ENCODE data around the gene CDH16. TPM values are rescaled to one million over a fixed set of nuclear protein-coding genes. Genes with fewer than 3 reads are reported as not detected.

CDH16 gene
- total and polyA plus RNA-seq, 2 of the 13 experiments (the other 11 are each of a cell fraction or from before 2014, with no cell fraction given), result 2.7 to 3.9 TPM

DNA sequence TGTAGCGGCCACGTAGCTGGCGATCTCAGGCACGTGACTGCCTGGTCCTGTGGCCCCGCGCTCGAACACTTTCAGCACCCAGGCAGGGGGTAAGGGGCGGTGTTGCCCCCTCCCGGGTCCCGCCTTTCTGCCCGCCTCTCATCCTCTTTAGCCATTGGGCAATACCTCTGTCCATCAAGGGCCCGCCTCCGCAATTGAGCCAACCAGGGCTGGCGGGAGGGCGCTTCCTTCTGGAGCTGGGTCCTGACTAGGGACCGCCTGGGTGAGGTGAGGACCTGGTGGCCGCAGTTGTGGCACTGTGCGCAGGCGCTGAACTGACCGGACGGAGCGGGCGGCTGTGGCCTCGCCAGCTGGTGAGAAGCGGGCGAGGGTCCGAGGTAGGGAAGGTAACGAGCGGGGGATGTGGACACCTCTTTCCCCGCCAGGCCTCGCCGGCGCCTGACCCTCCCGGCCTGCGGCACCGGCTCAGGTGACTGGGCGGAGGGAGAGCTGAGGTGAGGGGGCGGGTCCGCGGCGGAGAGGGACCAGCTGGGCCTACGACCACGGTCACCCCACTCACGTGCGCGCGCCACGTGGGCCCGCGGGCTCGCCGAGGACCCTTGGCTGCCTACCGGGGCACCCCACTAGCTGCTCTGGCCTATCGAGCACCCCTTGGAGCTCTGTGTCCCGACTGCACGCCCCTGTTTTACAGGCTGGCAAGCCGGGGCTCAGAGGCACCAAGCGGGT, 38.2 kb downstream of the CDH16 start, which contains the start of gene PDP2 (continued):
- TF ChIP-seq, protein P1, sequence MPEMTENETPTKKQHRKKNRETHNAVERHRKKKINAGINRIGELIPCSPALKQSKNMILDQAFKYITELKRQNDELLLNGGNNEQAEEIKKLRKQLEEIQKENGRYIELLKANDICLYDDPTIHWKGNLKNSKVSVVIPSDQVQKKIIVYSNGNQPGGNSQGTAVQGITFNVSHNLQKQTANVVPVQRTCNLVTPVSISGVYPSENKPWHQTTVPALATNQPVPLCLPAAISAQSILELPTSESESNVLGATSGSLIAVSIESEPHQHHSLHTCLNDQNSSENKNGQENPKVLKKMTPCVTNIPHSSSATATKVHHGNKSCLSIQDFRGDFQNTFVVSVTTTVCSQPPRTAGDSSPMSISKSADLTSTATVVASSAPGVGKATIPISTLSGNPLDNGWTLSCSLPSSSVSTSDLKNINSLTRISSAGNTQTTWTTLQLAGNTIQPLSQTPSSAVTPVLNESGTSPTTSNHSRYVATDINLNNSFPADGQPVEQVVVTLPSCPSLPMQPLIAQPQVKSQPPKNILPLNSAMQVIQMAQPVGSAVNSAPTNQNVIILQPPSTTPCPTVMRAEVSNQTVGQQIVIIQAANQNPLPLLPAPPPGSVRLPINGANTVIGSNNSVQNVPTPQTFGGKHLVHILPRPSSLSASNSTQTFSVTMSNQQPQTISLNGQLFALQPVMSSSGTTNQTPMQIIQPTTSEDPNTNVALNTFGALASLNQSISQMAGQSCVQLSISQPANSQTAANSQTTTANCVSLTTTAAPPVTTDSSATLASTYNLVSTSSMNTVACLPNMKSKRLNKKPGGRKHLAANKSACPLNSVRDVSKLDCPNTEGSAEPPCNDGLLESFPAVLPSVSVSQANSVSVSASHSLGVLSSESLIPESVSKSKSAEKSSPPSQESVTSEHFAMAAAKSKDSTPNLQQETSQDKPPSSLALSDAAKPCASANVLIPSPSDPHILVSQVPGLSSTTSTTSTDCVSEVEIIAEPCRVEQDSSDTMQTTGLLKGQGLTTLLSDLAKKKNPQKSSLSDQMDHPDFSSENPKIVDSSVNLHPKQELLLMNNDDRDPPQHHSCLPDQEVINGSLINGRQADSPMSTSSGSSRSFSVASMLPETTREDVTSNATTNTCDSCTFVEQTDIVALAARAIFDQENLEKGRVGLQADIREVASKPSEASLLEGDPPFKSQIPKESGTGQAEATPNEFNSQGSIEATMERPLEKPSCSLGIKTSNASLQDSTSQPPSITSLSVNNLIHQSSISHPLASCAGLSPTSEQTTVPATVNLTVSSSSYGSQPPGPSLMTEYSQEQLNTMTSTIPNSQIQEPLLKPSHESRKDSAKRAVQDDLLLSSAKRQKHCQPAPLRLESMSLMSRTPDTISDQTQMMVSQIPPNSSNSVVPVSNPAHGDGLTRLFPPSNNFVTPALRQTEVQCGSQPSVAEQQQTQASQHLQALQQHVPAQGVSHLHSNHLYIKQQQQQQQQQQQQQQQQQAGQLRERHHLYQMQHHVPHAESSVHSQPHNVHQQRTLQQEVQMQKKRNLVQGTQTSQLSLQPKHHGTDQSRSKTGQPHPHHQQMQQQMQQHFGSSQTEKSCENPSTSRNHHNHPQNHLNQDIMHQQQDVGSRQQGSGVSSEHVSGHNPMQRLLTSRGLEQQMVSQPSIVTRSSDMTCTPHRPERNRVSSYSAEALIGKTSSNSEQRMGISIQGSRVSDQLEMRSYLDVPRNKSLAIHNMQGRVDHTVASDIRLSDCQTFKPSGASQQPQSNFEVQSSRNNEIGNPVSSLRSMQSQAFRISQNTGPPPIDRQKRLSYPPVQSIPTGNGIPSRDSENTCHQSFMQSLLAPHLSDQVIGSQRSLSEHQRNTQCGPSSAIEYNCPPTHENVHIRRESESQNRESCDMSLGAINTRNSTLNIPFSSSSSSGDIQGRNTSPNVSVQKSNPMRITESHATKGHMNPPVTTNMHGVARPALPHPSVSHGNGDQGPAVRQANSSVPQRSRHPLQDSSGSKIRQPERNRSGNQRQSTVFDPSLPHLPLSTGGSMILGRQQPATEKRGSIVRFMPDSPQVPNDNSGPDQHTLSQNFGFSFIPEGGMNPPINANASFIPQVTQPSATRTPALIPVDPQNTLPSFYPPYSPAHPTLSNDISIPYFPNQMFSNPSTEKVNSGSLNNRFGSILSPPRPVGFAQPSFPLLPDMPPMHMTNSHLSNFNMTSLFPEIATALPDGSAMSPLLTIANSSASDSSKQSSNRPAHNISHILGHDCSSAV (CRISPR knock-in tag; IDR thresholded peaks at IDR 0.05; ENCODE audit: borderline replicate concordance), result 0 out of 2 replicates have a peak, but pooled peaks have one; percentile 75
- TF ChIP-seq BCL6 (CRISPR knock-in tag; IDR thresholded peaks at IDR 0.05) (peak; percentile 48), KDM2A (CRISPR knock-in tag; IDR thresholded peaks at IDR 0.05; ENCODE audit: borderline replicate concordance, low read depth) (peak; percentile 73), HES4 (CRISPR knock-in tag; IDR thresholded peaks at IDR 0.05; ENCODE audit: borderline replicate concordance) (peak; percentile 96), ZSCAN29 (CRISPR knock-in tag; conservative IDR thresholded peaks at IDR 0.05) (peak; percentile 58; the same call in 1 of the 2 replicates), HNF4A (CRISPR knock-in tag; IDR thresholded peaks at IDR 0.05) (0 out of 2 replicates have a peak, but pooled peaks have one; percentile 30), SMC3 (IDR thresholded peaks at IDR 0.05; ENCODE audit: low read length) (no peak), CBX5 (CRISPR knock-in tag; IDR thresholded peaks at IDR 0.05; ENCODE audit: borderline replicate concordance) (no peak; the same call in 1 of the 2 replicates), ZNF556 (CRISPR knock-in tag; IDR thresholded peaks at IDR 0.05; ENCODE audit: borderline replicate concordance) (peak; percentile 46; the same call in 1 of the 2 replicates), HDAC2 (CRISPR knock-in tag; IDR thresholded peaks at IDR 0.05) (peak; percentile 82), ZNF674 (CRISPR knock-in tag; IDR thresholded peaks at IDR 0.05; ENCODE audit: low read depth) (no peak; the same call in 1 of the 2 replicates), HNF4G (IDR thresholded peaks at IDR 0.05; ENCODE audit: borderline replicate concordance, low read depth, low read length) (0 out of 2 replicates have a peak, but pooled peaks have one; percentile 24), HNF4G (CRISPR knock-in tag; IDR thresholded peaks at IDR 0.05; ENCODE audit: borderline replicate concordance, low read depth) (peak; percentile 74; the same call in 1 of the 2 replicates), ZNF224 (CRISPR knock-in tag; IDR thresholded peaks at IDR 0.05) (peak; percentile 95; the same call in 1 of the 2 replicates), ZNF883 (CRISPR knock-in tag; IDR thresholded peaks at IDR 0.05; ENCODE audit: not compliant biosample characterization) (peak; percentile 98)
- TF ChIP-seq, protein P2, sequence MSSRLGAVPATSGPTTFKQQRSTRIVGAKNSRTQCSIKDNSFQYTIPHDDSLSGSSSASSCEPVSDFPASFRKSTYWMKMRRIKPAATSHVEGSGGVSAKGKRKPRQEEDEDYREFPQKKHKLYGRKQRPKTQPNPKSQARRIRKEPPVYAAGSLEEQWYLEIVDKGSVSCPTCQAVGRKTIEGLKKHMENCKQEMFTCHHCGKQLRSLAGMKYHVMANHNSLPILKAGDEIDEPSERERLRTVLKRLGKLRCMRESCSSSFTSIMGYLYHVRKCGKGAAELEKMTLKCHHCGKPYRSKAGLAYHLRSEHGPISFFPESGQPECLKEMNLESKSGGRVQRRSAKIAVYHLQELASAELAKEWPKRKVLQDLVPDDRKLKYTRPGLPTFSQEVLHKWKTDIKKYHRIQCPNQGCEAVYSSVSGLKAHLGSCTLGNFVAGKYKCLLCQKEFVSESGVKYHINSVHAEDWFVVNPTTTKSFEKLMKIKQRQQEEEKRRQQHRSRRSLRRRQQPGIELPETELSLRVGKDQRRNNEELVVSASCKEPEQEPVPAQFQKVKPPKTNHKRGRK (CRISPR knock-in tag; IDR thresholded peaks at IDR 0.05), result peak; percentile 84; the same call in 1 of the 2 replicates
- TF ChIP-seq, protein P3, sequence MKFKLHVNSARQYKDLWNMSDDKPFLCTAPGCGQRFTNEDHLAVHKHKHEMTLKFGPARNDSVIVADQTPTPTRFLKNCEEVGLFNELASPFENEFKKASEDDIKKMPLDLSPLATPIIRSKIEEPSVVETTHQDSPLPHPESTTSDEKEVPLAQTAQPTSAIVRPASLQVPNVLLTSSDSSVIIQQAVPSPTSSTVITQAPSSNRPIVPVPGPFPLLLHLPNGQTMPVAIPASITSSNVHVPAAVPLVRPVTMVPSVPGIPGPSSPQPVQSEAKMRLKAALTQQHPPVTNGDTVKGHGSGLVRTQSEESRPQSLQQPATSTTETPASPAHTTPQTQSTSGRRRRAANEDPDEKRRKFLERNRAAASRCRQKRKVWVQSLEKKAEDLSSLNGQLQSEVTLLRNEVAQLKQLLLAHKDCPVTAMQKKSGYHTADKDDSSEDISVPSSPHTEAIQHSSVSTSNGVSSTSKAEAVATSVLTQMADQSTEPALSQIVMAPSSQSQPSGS (CRISPR knock-in tag; IDR thresholded peaks at IDR 0.05), result peak; percentile 40; the same call in 1 of the 2 replicates

All from HepG2 (cell line).